NCI-H2081 treated with DMSO at 0.1 percent for 48 hours (cell line): Measurements from ENCODE around the gene BTBD17.

ENCODE experiments used
- DNase-seq: peaks from one replicate; lab custom pipeline; 2025; lab: John Stamatoyannopoulos, UW

Gene BTBD17

GRCh38 chr17:74387365-74388218, 25.9 kb upstream of the BTBD17 start:
- no peak for DNase-seq

- DNase-seq = no peak
Observed at GRCh38 chr17:74386386-74386785, 24.7 kb upstream of the BTBD17 start.

GRCh38 chr17:74385201-74385600, 23.5 kb upstream of the BTBD17 start:
- no peak for DNase-seq

GRCh38 chr17:74383141-74383540, 21.5 kb upstream of the BTBD17 start:
- DNase-seq = no peak

- DNase-seq = no peak
Observed at GRCh38 chr17:74380959-74381808, 19.5 kb upstream of the BTBD17 start.

GRCh38 chr17:74380086-74380958, 18.7 kb upstream of the BTBD17 start:
- DNase-seq = no peak

- DNase-seq = no peak
Observed at GRCh38 chr17:74379495-74380085, 17.9 kb upstream of the BTBD17 start.

GRCh38 chr17:74374858-74375257, 13.2 kb upstream of the BTBD17 start:
- DNase-seq = no peak

GRCh38 chr17:74373838-74374606, 12.4 kb upstream of the BTBD17 start:
- no peak for DNase-seq

- no peak for DNase-seq
Observed at GRCh38 chr17:74372426-74372825, 10.8 kb upstream of the BTBD17 start.

- no peak for DNase-seq
Observed at GRCh38 chr17:74371653-74372147, 10.0 kb upstream of the BTBD17 start.

- DNase-seq = no peak
Observed at GRCh38 chr17:74369665-74370490, 8.2 kb upstream of the BTBD17 start.

- no peak for DNase-seq
Observed at GRCh38 chr17:74369221-74369620, 7.6 kb upstream of the BTBD17 start.

- no peak for DNase-seq
Observed at GRCh38 chr17:74368341-74369081, 6.8 kb upstream of the BTBD17 start.

- DNase-seq = no peak
Observed at GRCh38 chr17:74367206-74367605, 5.5 kb upstream of the BTBD17 start, which contains the start of gene GPR142. GPR142 (plus strand) TSS chr17:74367506; CDS start chr17:74369541, 2,035 bp downstream.

- DNase-seq = no peak
Observed at GRCh38 chr17:74362810-74363498, 1.3 kb upstream of the BTBD17 start.

GRCh38 chr17:74362069-74362405, 369 bp upstream of the BTBD17 start:
- DNase-seq = no peak

- no peak for DNase-seq
Observed at GRCh38 chr17:74360899-74361229, 804 bp downstream of the BTBD17 start.

GRCh38 chr17:74359916-74360315, 1.8 kb downstream of the BTBD17 start:
- no peak for DNase-seq
